SK-N-SH (cell line): ENCODE results near the gene FKBP4. TPM values are rescaled to one million over a fixed set of nuclear protein-coding genes. Genes with fewer than 3 reads are reported as not detected.

Experiments
- CTCF ChIA-PET: fragments of 300-600, 350-600 bp; formaldehyde crosslinking; extraction: SDS; loops from one replicate; lab custom pipeline; 2021; lab: Yijun Ruan, JAX
- POLR2A ChIA-PET: fragments of 350-600 bp; sonication (Branson Sonifier 250); formaldehyde crosslinking; extraction: SDS; loops from one replicate; lab custom pipeline; 2020; ENCODE audit warnings: antibody characterized with exemption, inconsistent platforms; lab: Yijun Ruan, JAX
- DNase-seq: peaks from one replicate; pipeline ENCODE4 v3.0.0; 2012
- H2AFZ ChIP-seq: fragments of 200-600 bp; sonication (generic); 2 replicates; pipeline ENCODE4 v1.8.1; 2016; ENCODE audit warnings: antibody characterized with exemption, mild to moderate bottlenecking, low read depth
- H3F3A ChIP-seq: fragments of 200-600 bp; sonication (generic); replicated peaks from 2 replicates; pipeline ENCODE3; 2016; ENCODE audit warnings: antibody characterized with exemption, mild to moderate bottlenecking; ENCODE audit not compliant: insufficient read depth
- H3K27ac ChIP-seq, 2 experiments: fragments of 200-500 bp in 1 of 2; fragments of 200-600 bp in 1 of 2; sonication (Bioruptor generic) in 1 of 2; sonication (generic), shearing (Covaris generic) in 1 of 2; 2 replicates each; pipeline versions ENCODE4 v1.5.1 to v1.6.1; 2014 to 2016; ENCODE audit warnings: low read depth in 2 of 2, inconsistent platforms in 1 of 2, low read length in 1 of 2, mild to moderate bottlenecking in 1 of 2, mixed read lengths in 1 of 2
- H3K27me3 ChIP-seq: fragments of 200-600 bp; sonication (generic), shearing (Covaris generic); 2 replicates; pipeline ENCODE4 v1.6.1; 2016; ENCODE audit warnings: mixed run types; ENCODE audit not compliant: insufficient read depth
- H3K36me3 ChIP-seq, 2 experiments: fragments of 200-500 bp in 1 of 2; fragments of 200-600 bp in 1 of 2; sonication (Bioruptor generic) in 1 of 2; sonication (generic) in 1 of 2; replicated peaks in 1 of 2; 2 replicates each; pipeline versions ENCODE3 to v1.5.1; 2014 to 2016; ENCODE audit warnings: low read length in 1 of 2, mild to moderate bottlenecking in 1 of 2; ENCODE audit not compliant: insufficient read depth in 2 of 2, control insufficient read depth in 1 of 2
- H3K4me1 ChIP-seq, 2 experiments: fragments of 200-500 bp in 1 of 2; fragments of 200-600 bp in 1 of 2; sonication (Bioruptor generic) in 1 of 2; sonication (generic), shearing (Covaris generic) in 1 of 2; 2 replicates each; pipeline versions ENCODE4 v1.5.1 to v1.6.1; 2014 to 2016; ENCODE audit warnings: low read depth in 1 of 2, low read length in 1 of 2, mixed run types in 1 of 2; ENCODE audit not compliant: insufficient read depth in 2 of 2, control insufficient read depth in 1 of 2
- H3K4me2 ChIP-seq: fragments of 200-600 bp; sonication (generic), shearing (Covaris generic); 2 replicates; pipeline ENCODE4 v1.6.1; 2017; ENCODE audit warnings: mixed run types
- H3K4me3 ChIP-seq, 2 experiments: fragments of 200-500 bp in 1 of 2; fragments of 200-600 bp in 1 of 2; sonication (Bioruptor generic) in 1 of 2; sonication (generic), shearing (Covaris generic) in 1 of 2; 2 replicates each; pipeline versions ENCODE4 v1.5.1 to v1.8.1; 2014 to 2016; ENCODE audit warnings: low read depth in 2 of 2, inconsistent platforms in 1 of 2, low read length in 1 of 2, mild to moderate bottlenecking in 1 of 2, mixed read lengths in 1 of 2, moderate library complexity in 1 of 2
- H3K79me2 ChIP-seq: fragments of 200-600 bp; sonication (generic); 2 replicates; pipeline ENCODE4 v1.8.1; 2017; ENCODE audit warnings: mild to moderate bottlenecking; ENCODE audit not compliant: insufficient read depth
- H3K9ac ChIP-seq: fragments of 200-600 bp; sonication (generic); 2 replicates; pipeline ENCODE4 v1.6.1; 2017; ENCODE audit warnings: mixed run types
- H3K9me2 ChIP-seq: fragments of 200-600 bp; sonication (generic); 2 replicates; pipeline ENCODE4 v1.6.1; 2017; ENCODE audit warnings: mixed run types
- H3K9me3 ChIP-seq: fragments of 200-600 bp; sonication (generic); 2 replicates; pipeline ENCODE4 v1.6.1; 2017; ENCODE audit warnings: mixed run types, mild to moderate bottlenecking, moderate library complexity
- H4K20me1 ChIP-seq: fragments of 200-600 bp; sonication (generic); 2 replicates; pipeline ENCODE4 v1.6.1; 2017; ENCODE audit warnings: mild to moderate bottlenecking, mixed run types; ENCODE audit not compliant: insufficient read depth
- CHD2 ChIP-seq: fragments of 150-350 bp; IDR thresholded peaks from 2 replicates; pipeline ENCODE4 v1.6.1; 2018; ENCODE audit warnings: low read length; ENCODE audit not compliant: partially characterized antibody
- ELF1 ChIP-seq: IDR thresholded peaks from 2 replicates; pipeline ENCODE4 v1.4.0; 2012
- EP300 ChIP-seq, 2 experiments: IDR thresholded peaks; 2 replicates each; pipeline versions ENCODE4 v1.4.0 to v1.6.1; 2012; ENCODE audit warnings: borderline replicate concordance in 1 of 2, low read depth in 1 of 2, low read length in 1 of 2
- FOXJ3 ChIP-seq: sonication (generic); formaldehyde crosslinking; IDR thresholded peaks from 2 replicates; pipeline ENCODE4 v1.5.1; 2020; ENCODE audit warnings: mild to moderate bottlenecking, missing genetic modification reagents
- GATA2 ChIP-seq: sonication (generic); formaldehyde crosslinking; IDR thresholded peaks from 2 replicates; pipeline ENCODE4 v1.5.0; 2020; ENCODE audit warnings: mild to moderate bottlenecking, missing genetic modification reagents
- JUND ChIP-seq: IDR thresholded peaks from 2 replicates; pipeline ENCODE4 v1.4.0; 2012
- NFIC ChIP-seq: IDR thresholded peaks from 2 replicates; pipeline ENCODE4 v1.4.0; 2012; ENCODE audit warnings: borderline replicate concordance
- RAD21 ChIP-seq: IDR thresholded peaks from 2 replicates; pipeline ENCODE4 v1.6.1; 2012; ENCODE audit warnings: mild to moderate bottlenecking, low read length
- RFX5 ChIP-seq: IDR thresholded peaks from 2 replicates; pipeline ENCODE4 v1.6.1; 2012; ENCODE audit warnings: mild to moderate bottlenecking, improper control_type of control experiment, low read length
- RXRA ChIP-seq: IDR thresholded peaks from 2 replicates; pipeline ENCODE4 v1.4.0; 2012; ENCODE audit warnings: low read depth, mild to moderate bottlenecking, borderline replicate concordance
- TAF1 ChIP-seq: IDR thresholded peaks from 2 replicates; pipeline ENCODE4 v1.6.1; 2012; ENCODE audit warnings: low read depth, mild to moderate bottlenecking, low read length, moderate library complexity, borderline replicate concordance
- WGBS: methylation state at CpG from one replicate; pipeline ENCODE4 v1.1.6; 2017; ENCODE audit warnings: low lambda C conversion rate; 5-methylcytosine and 5-hydroxymethylcytosine counted together
- polyA plus RNA-seq, 3 experiments: library from polyadenylated mRNA; depleted of rRNA; stranded (reverse); fragments of >200 nt; gene quantifications; 2 replicates each; pipeline ENCODE4 v1.2.3, GENCODE V29; 2012
- TF ChIP-seq, protein P1 (sequence below): IDR thresholded peaks from 2 replicates; pipeline ENCODE4 v1.6.1; 2012; ENCODE audit warnings: mild to moderate bottlenecking, low read depth, low read length, moderate library complexity
- TF ChIP-seq, protein P2 (sequence below): IDR thresholded peaks from 2 replicates; pipeline ENCODE4 v1.4.0; 2012; ENCODE audit warnings: low read depth, borderline replicate concordance
- TF ChIP-seq, protein P3 (sequence below): IDR thresholded peaks from 2 replicates; pipeline ENCODE4; 2012

FKBP4 gene
- polyA plus RNA-seq, 1 of the 3 experiments (the other 2 are of a cell fraction), result 53.2 TPM

GRCh38 chr12:2820432-2820831 lies 25.7 kb downstream of the FKBP4 start:
- H3K4me2 ChIP-seq, result no peak overlapping the region
- no peak overlapping the region for H2AFZ ChIP-seq
- peaks cover 2% of the 10 kb centered on the region for H3K79me2 ChIP-seq
- no peaks in the 10 kb centered on the region for H3K9me2 ChIP-seq
- ChIA-PET POLR2A (no interaction called here), CTCF (interaction anchor here (0.8 to 1.5 kb wide), 2 partner anchors 25 to 123 kb away, joined by 3 to 4 read pairs; no protein-coding TSS in a partner anchor)
- no peak overlapping the region for H3K4me3 ChIP-seq
- WGBS, result 94% methylated on average over 8 of the region's 9 CpGs
- DNase-seq, result no peak
- H4K20me1 ChIP-seq, result no peaks in the 10 kb centered on the region
- H3K27ac ChIP-seq, result no peak overlapping the region
- H3K36me3 ChIP-seq, result peaks cover 12 to 63% of the 10 kb centered on the region in 2 experiments
- H3K4me1 ChIP-seq, result no peaks in the 10 kb centered on the region
- no peaks in the 10 kb centered on the region for H3K9me3 ChIP-seq
- TF ChIP-seq, protein P1, sequence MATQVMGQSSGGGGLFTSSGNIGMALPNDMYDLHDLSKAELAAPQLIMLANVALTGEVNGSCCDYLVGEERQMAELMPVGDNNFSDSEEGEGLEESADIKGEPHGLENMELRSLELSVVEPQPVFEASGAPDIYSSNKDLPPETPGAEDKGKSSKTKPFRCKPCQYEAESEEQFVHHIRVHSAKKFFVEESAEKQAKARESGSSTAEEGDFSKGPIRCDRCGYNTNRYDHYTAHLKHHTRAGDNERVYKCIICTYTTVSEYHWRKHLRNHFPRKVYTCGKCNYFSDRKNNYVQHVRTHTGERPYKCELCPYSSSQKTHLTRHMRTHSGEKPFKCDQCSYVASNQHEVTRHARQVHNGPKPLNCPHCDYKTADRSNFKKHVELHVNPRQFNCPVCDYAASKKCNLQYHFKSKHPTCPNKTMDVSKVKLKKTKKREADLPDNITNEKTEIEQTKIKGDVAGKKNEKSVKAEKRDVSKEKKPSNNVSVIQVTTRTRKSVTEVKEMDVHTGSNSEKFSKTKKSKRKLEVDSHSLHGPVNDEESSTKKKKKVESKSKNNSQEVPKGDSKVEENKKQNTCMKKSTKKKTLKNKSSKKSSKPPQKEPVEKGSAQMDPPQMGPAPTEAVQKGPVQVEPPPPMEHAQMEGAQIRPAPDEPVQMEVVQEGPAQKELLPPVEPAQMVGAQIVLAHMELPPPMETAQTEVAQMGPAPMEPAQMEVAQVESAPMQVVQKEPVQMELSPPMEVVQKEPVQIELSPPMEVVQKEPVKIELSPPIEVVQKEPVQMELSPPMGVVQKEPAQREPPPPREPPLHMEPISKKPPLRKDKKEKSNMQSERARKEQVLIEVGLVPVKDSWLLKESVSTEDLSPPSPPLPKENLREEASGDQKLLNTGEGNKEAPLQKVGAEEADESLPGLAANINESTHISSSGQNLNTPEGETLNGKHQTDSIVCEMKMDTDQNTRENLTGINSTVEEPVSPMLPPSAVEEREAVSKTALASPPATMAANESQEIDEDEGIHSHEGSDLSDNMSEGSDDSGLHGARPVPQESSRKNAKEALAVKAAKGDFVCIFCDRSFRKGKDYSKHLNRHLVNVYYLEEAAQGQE, result no peak
- TF ChIP-seq EP300 (IDR thresholded peaks at IDR 0.05; ENCODE audit: borderline replicate concordance in 1 of 2, low read depth in 1 of 2, low read length in 1 of 2), result no peak
- no peak for TF ChIP-seq JUND
- TF ChIP-seq, protein P2, sequence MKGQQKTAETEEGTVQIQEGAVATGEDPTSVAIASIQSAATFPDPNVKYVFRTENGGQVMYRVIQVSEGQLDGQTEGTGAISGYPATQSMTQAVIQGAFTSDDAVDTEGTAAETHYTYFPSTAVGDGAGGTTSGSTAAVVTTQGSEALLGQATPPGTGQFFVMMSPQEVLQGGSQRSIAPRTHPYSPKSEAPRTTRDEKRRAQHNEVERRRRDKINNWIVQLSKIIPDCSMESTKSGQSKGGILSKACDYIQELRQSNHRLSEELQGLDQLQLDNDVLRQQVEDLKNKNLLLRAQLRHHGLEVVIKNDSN, result no peak
- TF ChIP-seq CHD2, result no peak
- no peak for TF ChIP-seq FOXJ3 (CRISPR knock-in tag)
- TF ChIP-seq RFX5, result no peak
- TF ChIP-seq GATA2 (CRISPR knock-in tag), result no peak
- TF ChIP-seq NFIC, result no peak
- TF ChIP-seq, protein P3, sequence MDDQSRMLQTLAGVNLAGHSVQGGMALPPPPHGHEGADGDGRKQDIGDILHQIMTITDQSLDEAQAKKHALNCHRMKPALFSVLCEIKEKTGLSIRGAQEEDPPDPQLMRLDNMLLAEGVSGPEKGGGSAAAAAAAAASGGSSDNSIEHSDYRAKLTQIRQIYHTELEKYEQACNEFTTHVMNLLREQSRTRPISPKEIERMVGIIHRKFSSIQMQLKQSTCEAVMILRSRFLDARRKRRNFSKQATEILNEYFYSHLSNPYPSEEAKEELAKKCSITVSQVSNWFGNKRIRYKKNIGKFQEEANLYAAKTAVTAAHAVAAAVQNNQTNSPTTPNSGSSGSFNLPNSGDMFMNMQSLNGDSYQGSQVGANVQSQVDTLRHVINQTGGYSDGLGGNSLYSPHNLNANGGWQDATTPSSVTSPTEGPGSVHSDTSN, result no peak
- no peak for TF ChIP-seq RXRA
- TF ChIP-seq RAD21, result no peak
- no peak for TF ChIP-seq TAF1
- TF ChIP-seq ELF1, result no peak
- H3K27me3 ChIP-seq, result no peaks in the 10 kb centered on the region
- no peak overlapping the region for H3K9ac ChIP-seq
- no peaks in the 10 kb centered on the region for H3F3A ChIP-seq
